HepG2 (cell line): ENCODE data around the gene MCEE. TPM values are rescaled to one million over a fixed set of nuclear protein-coding genes. Genes with fewer than 3 reads are reported as not detected.

Source experiments
- ATAC-seq: fragments of 200-7000 bp; cut with Tn5 transposase; 3 replicates; pipeline ENCODE4 v1.9.1; 2020; ENCODE audit warnings: mild to moderate bottlenecking, moderate library complexity
- BruUV-seq: library from RNA; stranded (reverse); fragments of 400-500 nt; replicated peaks from 2 replicates; lab custom pipeline; 2021; lab: Mats Ljungman, UMichigan
- CTCF ChIA-PET: fragments of 300-600 bp; formaldehyde crosslinking; extraction: SDS; loops from one replicate; lab custom pipeline; 2021; ENCODE audit warnings: low total read pairs, inconsistent platforms, low intra/inter-chr PET ratio; lab: Yijun Ruan, JAX
- POLR2A ChIA-PET: fragments of 350-600 bp; sonication (Branson Sonifier 250); formaldehyde crosslinking; loops from one replicate; lab custom pipeline; 2020; ENCODE audit warnings: antibody characterized with exemption, inconsistent platforms; lab: Yijun Ruan, JAX
- DNase-seq: peaks from one replicate; pipeline ENCODE4 v3.0.0-alpha.2; 2015; ENCODE audit warnings: low spot score
- FAIRE-seq: peaks from 3 replicates; lab custom pipeline; 2011; peaks lifted over from hg19 to GRCh38; lab: Jason Lieb, UNC
- H2AFZ ChIP-seq: one replicate; pipeline ENCODE4 v1.6.1; 2011; ENCODE audit warnings: low read length, inconsistent platforms
- H3K27ac ChIP-seq: fragments of 300-600 bp; 3 replicates; pipeline ENCODE4 v1.8.0; 2011; ENCODE audit warnings: mixed run types, mild to moderate bottlenecking, mixed read lengths, low read length, inconsistent platforms; ENCODE audit not compliant: insufficient read depth; ENCODE audit errors: extremely low read length
- H3K27me3 ChIP-seq, 2 experiments: fragments of 200-600 bp in 1 of 2; 2 replicates in 1 of 2; 3 replicates in 1 of 2; pipeline versions ENCODE4 v1.6.0 to v1.8.0; 2011; ENCODE audit warnings: low read length in 2 of 2, mild to moderate bottlenecking in 2 of 2, moderate library complexity in 2 of 2, inconsistent platforms in 1 of 2; ENCODE audit not compliant: insufficient read depth in 2 of 2, control insufficient read depth in 1 of 2
- H3K36me3 ChIP-seq, 2 experiments: fragments of 200-600 bp in 1 of 2; replicated peaks in 1 of 2; 2 replicates in 1 of 2; 3 replicates in 1 of 2; pipeline versions ENCODE4 v1.5.1 to v1.8.0; 2011; ENCODE audit warnings: low read length in 2 of 2, inconsistent platforms in 1 of 2; ENCODE audit not compliant: insufficient read depth in 2 of 2, control insufficient read depth in 1 of 2
- H3K4me1 ChIP-seq: 2 replicates; pipeline ENCODE4 v1.5.1; 2012; ENCODE audit warnings: low read length, inconsistent platforms; ENCODE audit not compliant: insufficient read depth
- H3K4me2 ChIP-seq: 2 replicates; pipeline ENCODE4 v1.6.0; 2011; ENCODE audit warnings: low read depth, low read length, inconsistent platforms
- H3K4me3 ChIP-seq, 3 experiments: fragments of 200-600 bp in 1 of 3; sonication (generic), shearing (Covaris generic) in 1 of 3; replicated peaks in 1 of 3; 2 replicates each; pipeline ENCODE4 v1.5.1; 2011 to 2016; ENCODE audit warnings: low read length in 3 of 3, inconsistent platforms in 2 of 3, low read depth in 2 of 3, mild to moderate bottlenecking in 2 of 3, control low read depth in 1 of 3, mixed read lengths in 1 of 3; ENCODE audit not compliant: insufficient read depth in 1 of 3
- H3K79me2 ChIP-seq: one replicate; pipeline ENCODE4 v1.6.1; 2011; ENCODE audit warnings: low read length, inconsistent platforms; ENCODE audit not compliant: insufficient read depth
- H3K9ac ChIP-seq: 2 replicates; pipeline ENCODE4 v1.6.0; 2011; ENCODE audit warnings: mild to moderate bottlenecking, low read depth, low read length, inconsistent platforms; ENCODE audit not compliant: insufficient read depth
- H3K9me3 ChIP-seq: 2 replicates; pipeline ENCODE4 v1.5.1; 2012; ENCODE audit warnings: mild to moderate bottlenecking, low read length
- H4K20me1 ChIP-seq: 2 replicates; pipeline ENCODE4 v1.6.0; 2011; ENCODE audit warnings: inconsistent platforms, mild to moderate bottlenecking, low read length, moderate library complexity; ENCODE audit not compliant: insufficient read depth
- AGO1 ChIP-seq: fragments of 200-400 bp; formaldehyde crosslinking; IDR thresholded peaks from 2 replicates; pipeline ENCODE4 v1.6.1; 2017; ENCODE audit warnings: mild to moderate bottlenecking, low read depth, low read length, moderate library complexity; ENCODE audit not compliant: poor library complexity, severe bottlenecking
- DR1 ChIP-seq: sonication (generic); formaldehyde crosslinking; IDR thresholded peaks from 2 replicates; pipeline ENCODE4 v1.8.0; 2021; ENCODE audit warnings: mild to moderate bottlenecking, missing genetic modification reagents, inconsistent platforms
- ELF3 ChIP-seq: IDR thresholded peaks from 2 replicates; pipeline ENCODE4 v1.6.1; 2016; ENCODE audit warnings: missing genetic modification reagents, missing compliant biosample characterization
- POLR2AphosphoS5 ChIP-seq: IDR thresholded peaks from 2 replicates; pipeline ENCODE4 v1.6.1; 2012; ENCODE audit warnings: low read depth, low read length
- RAD21 ChIP-seq: fragments of 450-650 bp; formaldehyde crosslinking; IDR thresholded peaks from 2 replicates; pipeline ENCODE4 v1.5.0; 2020; ENCODE audit warnings: mild to moderate bottlenecking
- SRSF1 ChIP-seq: fragments of 200-400 bp; formaldehyde crosslinking; optimal IDR thresholded peaks from 2 replicates; pipeline ENCODE3; 2017; ENCODE audit warnings: mild to moderate bottlenecking, low read depth, low read length, moderate library complexity
- TAF1 ChIP-seq: sonication (generic); formaldehyde crosslinking; IDR thresholded peaks from 2 replicates; pipeline ENCODE4 v1.4.0; 2020; ENCODE audit warnings: missing genetic modification reagents
- WIZ ChIP-seq: sonication (generic); formaldehyde crosslinking; IDR thresholded peaks from 2 replicates; pipeline ENCODE4 v1.5.1; 2020; ENCODE audit warnings: mild to moderate bottlenecking, missing genetic modification reagents
- WGBS: methylation state at CpG from one replicate; pipeline ENCODE4 v1.1.6; 2017; ENCODE audit warnings: low lambda C conversion rate; 5-methylcytosine and 5-hydroxymethylcytosine counted together
- in situ Hi-C: cut with HindIII; loops from 2 replicates; pipeline ENCODE4 v1.10.0; 2017; ENCODE audit warnings: low pct_unique_long_range_greater_than_20kb; ENCODE audit not compliant: extremely low pct_ligation_motif_present
- intact Hi-C: fragments of 100-400 bp; cut with micrococcal nuclease; formaldehyde crosslinking; loops from one replicate; pipeline ENCODE4 v1.10.0; 2022; ENCODE audit not compliant: unreplicated experiment
- polyA plus RNA-seq, 8 experiments: library from polyadenylated mRNA; depleted of rRNA in 3 of 8; stranded (reverse) in 7 of 8; unstranded in 1 of 8; fragments of >200 nt; fragmentation: Illumina TruSeq in 4 of 8; extraction: Trizol in 4 of 8; gene quantifications; 2 replicates each; pipeline versions ENCODE4 v1.2.1 to v1.2.3, GENCODE V29; 2011 to 2016; ENCODE audit warnings: low read depth in 4 of 8, missing spikeins in 1 of 8, mixed read lengths in 1 of 8; ENCODE audit not compliant: insufficient read depth in 1 of 8
- total RNA-seq, 5 experiments: library from RNA; depleted of rRNA; stranded (reverse); fragments of >200 nt; fragmentation: Illumina TruSeq; extraction: Trizol; gene quantifications; 2 replicates each; pipeline ENCODE4 v1.2.3, GENCODE V29; 2016; ENCODE audit warnings: low read depth in 1 of 5
- TF ChIP-seq, protein P1 (sequence below): sonication (generic); formaldehyde crosslinking; IDR thresholded peaks from 2 replicates; pipeline ENCODE4 v1.4.0; 2020; ENCODE audit warnings: mild to moderate bottlenecking, missing genetic modification reagents

MCEE gene
- total and polyA plus RNA-seq, 2 of the 13 experiments (the other 11 are each of a cell fraction or from before 2014, with no cell fraction given) = 32.0 to 66.9 TPM

DNA sequence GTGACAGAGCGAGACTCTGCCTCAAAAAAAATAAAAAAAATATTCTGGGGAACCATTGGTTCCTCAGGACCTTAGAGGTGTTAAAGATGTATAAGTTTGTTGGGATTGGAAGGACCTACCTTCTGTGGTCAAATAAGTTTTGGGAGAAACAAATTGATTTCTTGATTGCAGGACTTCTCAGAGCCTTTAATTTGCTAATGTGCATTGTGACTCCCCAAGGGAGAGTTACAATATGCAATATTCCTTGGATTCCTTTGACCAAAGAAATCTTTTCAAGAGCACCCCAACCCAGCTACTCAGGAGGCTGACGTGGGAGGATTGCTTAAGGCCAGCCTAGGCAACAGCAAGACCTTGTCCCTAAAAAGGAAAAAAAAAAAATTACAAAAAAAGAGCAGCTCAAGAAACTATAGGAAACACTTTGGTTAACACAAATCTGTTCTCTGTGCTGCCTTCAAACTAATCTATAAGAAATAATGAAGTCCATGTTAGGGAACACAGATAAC lies 55.1 kb downstream of the MCEE start:
- ATAC-seq = no peak
- Histone ChIP-seq H3K4me2 (no peak overlapping the region), H3K27me3 (no peaks in the 10 kb centered on the region), H3K4me3 (no peak overlapping the region), H2AFZ (no peak overlapping the region), H3K27ac (no peak overlapping the region), H3K4me1 (peaks cover 9% of the 10 kb centered on the region), H3K79me2 (peaks cover 2% of the 10 kb centered on the region), H3K36me3 (peaks cover 7 to 64% of the 10 kb centered on the region in 2 experiments), H3K9ac (no peak overlapping the region), H4K20me1 (no peaks in the 10 kb centered on the region), H3K9me3 (no peaks in the 10 kb centered on the region)
- no peak for TF ChIP-seq POLR2AphosphoS5
- TF ChIP-seq AGO1 = no peak
- CTCF ChIA-PET = no interaction called here
- BruUV-seq = no TSS peak
- no peak for DNase-seq
- POLR2A ChIA-PET = no interaction called here
- no peak for FAIRE-seq
- intact Hi-C loops (no loop called here), in situ Hi-C loops (no loop called here)
- 64% methylated on average over 2 of the region's 2 CpGs for WGBS

DNA sequence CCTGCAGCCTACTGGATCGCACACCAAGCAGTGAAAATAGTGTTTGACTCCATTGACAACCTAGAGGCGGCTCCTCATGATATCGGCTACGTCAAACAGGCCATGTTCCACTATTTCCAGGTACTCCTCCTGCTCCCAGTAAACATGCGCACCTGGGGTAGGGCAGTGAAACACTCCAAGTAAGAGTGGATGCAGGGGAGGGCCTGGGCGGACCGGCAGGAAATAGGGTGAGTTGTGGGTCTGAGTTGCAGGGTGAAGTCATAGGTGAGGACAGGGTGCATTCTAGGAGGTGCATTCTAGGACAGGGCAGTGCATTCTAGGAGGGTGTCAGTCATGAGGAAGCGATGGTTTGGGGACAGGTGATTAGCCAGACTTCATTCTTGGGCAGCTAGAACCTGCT lies 56.6 kb downstream of the MCEE start:
- CTCF ChIA-PET = no interaction called here
- H3K4me2 ChIP-seq = no peak overlapping the region

More for the DNA sequence above, 56.6 kb downstream of the MCEE start:
- H2AFZ ChIP-seq = no peak overlapping the region
- FAIRE-seq = no peak
- no peak overlapping the region for H3K9ac ChIP-seq
- H3K9me3 ChIP-seq = no peaks in the 10 kb centered on the region
- H3K79me2 ChIP-seq = peaks cover 11% of the 10 kb centered on the region
- H3K4me1 ChIP-seq = peaks cover 22% of the 10 kb centered on the region
- WGBS = 87% methylated on average over 8 of the region's 8 CpGs
- TF ChIP-seq SRSF1 = no peak
- TF ChIP-seq RAD21 (CRISPR knock-in tag) = no peak
- no peak for TF ChIP-seq ELF3 (CRISPR knock-in tag)
- TF ChIP-seq WIZ = no peak
- TF ChIP-seq, protein P1, sequence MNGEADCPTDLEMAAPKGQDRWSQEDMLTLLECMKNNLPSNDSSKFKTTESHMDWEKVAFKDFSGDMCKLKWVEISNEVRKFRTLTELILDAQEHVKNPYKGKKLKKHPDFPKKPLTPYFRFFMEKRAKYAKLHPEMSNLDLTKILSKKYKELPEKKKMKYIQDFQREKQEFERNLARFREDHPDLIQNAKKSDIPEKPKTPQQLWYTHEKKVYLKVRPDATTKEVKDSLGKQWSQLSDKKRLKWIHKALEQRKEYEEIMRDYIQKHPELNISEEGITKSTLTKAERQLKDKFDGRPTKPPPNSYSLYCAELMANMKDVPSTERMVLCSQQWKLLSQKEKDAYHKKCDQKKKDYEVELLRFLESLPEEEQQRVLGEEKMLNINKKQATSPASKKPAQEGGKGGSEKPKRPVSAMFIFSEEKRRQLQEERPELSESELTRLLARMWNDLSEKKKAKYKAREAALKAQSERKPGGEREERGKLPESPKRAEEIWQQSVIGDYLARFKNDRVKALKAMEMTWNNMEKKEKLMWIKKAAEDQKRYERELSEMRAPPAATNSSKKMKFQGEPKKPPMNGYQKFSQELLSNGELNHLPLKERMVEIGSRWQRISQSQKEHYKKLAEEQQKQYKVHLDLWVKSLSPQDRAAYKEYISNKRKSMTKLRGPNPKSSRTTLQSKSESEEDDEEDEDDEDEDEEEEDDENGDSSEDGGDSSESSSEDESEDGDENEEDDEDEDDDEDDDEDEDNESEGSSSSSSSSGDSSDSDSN (CRISPR knock-in tag) = no peak
- TF ChIP-seq DR1 = no peak
- TF ChIP-seq TAF1 (CRISPR knock-in tag) = no peak
- TF ChIP-seq, all 625 proteins: peak for 0
- DNase-seq (no peak), ATAC-seq (no peak)
- Histone ChIP-seq H3K27ac (no peak overlapping the region), H3K4me3 (no peak overlapping the region), H3K36me3 (peaks cover 7 to 56% of the 10 kb centered on the region in 2 experiments), H3K27me3 (no peaks in the 10 kb centered on the region), H4K20me1 (no peaks in the 10 kb centered on the region)
- intact Hi-C loops = no loop called here
- in situ Hi-C loops = no loop called here
- POLR2A ChIA-PET = no interaction called here
- BruUV-seq = no TSS peak
